ENCODE data around the gene LONP2.

GRCh38 chr16:48206594-48207242, 37.4 kb upstream of the LONP2 start:
- no peak for TF ChIP-seq POLR2A (IDR thresholded peaks at IDR 0.05)
- no peak for TF ChIP-seq CTCF (IDR thresholded peaks at IDR 0.05)
